ENCODE measurements around the gene SPINT3.
"Not testable (repeated sequence)": the region's sequence is repeated elsewhere in the genome, so short reads cannot be mapped to it uniquely, and the experiment has no call there.

Gene SPINT3

DNA sequence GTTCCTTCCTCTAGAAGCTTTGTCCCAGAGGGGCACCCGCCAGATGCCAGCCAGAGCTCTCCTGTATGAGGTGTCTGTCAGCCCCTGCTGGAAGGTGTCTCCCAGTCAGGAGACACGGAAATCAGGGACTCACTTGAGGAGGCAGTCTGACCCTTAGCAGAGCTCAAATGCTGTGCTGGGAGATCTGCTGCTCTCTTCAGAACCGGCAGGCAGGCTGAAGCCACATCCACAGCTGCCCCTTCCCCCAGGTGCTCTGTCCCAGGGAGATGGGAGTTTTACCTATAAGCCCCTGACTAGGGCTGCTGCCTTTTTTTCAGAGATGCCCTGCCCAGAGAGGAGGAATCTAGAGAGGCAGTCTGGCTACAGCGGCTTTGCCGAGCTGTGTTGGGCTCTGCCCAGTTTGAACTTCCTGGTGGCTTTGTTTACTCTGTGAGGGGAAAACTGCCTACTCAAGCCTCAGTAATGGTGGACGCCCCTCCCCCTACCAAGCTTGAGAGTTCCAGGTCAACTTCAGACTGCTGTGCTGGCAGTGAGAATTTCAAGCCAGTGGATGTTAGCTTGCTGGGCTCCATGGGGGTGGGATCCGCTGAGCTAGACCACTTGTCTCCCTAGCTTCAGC is 37.8 kb downstream of the SPINT3 start:
- not testable (repeated sequence) for H3K4me3 Mint-ChIP-seq; H3K9me3 Mint-ChIP-seq; H3K36me3 Mint-ChIP-seq; H3K4me1 Mint-ChIP-seq; DNase-seq (ENCODE audit: low spot score in 2 of 2); H3K27ac Mint-ChIP-seq; ATAC-seq

DNA sequence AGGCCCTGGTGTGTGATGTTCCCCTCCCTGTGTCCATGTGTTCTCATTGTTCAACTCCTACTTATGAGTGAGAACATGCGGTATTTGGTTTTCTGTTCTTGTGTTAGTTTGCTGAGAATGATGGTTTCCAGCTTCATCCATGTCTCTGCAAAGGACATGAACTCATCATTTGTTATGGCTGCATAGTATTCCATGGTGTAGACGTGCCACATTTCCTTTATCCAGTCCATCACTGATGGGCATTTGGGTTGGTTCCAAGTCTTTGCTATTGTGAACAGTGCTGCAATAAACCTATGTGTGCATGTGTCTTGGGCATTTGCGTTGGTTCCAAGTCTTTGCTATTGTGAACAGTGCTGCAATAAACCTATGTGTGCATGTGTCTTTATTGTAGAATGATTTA is 43.1 kb downstream of the SPINT3 start:
- DNase-seq (ENCODE audit: low spot score in 2 of 2); H3K4me3 Mint-ChIP-seq; H3K36me3 Mint-ChIP-seq; ATAC-seq; H3K4me1 Mint-ChIP-seq; H3K9me3 Mint-ChIP-seq; H3K27ac Mint-ChIP-seq: not testable (repeated sequence)

DNA sequence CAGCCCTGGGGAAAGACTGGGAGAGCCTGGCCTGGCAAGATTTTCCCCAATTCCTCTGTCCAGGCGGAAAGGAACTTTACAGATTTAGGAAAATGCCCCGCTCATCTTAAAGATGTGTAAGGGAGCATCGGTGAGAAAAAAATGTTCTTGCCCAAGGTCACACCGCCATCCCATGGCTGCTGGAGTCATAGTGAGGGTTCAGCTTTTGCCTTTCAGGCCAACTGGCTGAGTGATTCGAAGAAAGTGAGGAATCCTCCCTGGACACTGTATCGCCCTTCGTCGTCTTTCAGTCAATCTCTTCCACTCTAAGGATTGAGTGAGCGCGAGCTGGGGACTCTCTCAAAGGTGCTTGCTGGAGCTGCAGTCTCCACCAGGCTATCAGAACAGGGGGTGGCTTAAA is 44.5 kb downstream of the SPINT3 start:
- H3K27ac Mint-ChIP-seq: no peak overlapping the region
- peaks cover 8% of the 10 kb centered on the region for H3K4me1 Mint-ChIP-seq
- DNase-seq (ENCODE audit: low spot score in 2 of 2): no peak
- no peaks in the 10 kb centered on the region for H3K9me3 Mint-ChIP-seq
- no peaks in the 10 kb centered on the region for H3K36me3 Mint-ChIP-seq
- peak overlapping the region; percentile 59 for H3K4me3 Mint-ChIP-seq
- ATAC-seq: peak; percentile 19

DNA sequence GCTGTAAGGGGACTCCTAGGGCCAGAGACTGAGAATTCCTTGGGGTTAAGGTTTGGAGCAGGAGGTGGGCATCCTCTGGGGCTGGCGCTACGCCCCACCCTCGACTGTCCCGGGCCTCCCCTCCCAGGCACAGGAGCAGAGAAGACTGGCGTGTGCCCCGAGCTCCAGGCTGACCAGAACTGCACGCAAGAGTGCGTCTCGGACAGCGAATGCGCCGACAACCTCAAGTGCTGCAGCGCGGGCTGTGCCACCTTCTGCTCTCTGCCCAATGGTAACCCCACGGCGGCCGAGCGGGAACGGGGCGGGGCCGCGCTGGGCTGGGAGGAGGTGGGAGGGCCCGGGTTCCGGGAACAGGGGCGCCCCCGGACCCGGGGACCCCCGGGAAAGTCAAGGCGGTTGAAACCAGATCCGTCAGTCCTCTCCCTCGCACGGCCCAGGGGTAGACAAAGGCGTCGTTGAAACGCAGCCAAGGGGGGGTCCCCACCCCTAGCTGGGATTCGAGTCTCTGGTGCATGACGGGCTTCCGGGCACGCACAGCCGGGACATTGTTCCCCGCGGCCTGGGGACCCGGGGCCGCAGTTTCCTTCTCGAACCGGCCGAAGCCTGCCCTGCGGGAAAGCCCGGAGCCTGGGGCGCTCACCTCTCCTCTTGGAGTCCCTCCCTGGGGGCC is 45.0 kb downstream of the SPINT3 start:
- DNase-seq (ENCODE audit: low spot score in 2 of 2) (peak; percentile 10 to 55), ATAC-seq (peak; percentile 79)
- H3K4me1 Mint-ChIP-seq: peaks cover 8% of the 10 kb centered on the region
- no peak overlapping the region for H3K27ac Mint-ChIP-seq
- H3K36me3 Mint-ChIP-seq: no peaks in the 10 kb centered on the region
- no peaks in the 10 kb centered on the region for H3K9me3 Mint-ChIP-seq
- H3K4me3 Mint-ChIP-seq: peak overlapping the region; percentile 59

DNA sequence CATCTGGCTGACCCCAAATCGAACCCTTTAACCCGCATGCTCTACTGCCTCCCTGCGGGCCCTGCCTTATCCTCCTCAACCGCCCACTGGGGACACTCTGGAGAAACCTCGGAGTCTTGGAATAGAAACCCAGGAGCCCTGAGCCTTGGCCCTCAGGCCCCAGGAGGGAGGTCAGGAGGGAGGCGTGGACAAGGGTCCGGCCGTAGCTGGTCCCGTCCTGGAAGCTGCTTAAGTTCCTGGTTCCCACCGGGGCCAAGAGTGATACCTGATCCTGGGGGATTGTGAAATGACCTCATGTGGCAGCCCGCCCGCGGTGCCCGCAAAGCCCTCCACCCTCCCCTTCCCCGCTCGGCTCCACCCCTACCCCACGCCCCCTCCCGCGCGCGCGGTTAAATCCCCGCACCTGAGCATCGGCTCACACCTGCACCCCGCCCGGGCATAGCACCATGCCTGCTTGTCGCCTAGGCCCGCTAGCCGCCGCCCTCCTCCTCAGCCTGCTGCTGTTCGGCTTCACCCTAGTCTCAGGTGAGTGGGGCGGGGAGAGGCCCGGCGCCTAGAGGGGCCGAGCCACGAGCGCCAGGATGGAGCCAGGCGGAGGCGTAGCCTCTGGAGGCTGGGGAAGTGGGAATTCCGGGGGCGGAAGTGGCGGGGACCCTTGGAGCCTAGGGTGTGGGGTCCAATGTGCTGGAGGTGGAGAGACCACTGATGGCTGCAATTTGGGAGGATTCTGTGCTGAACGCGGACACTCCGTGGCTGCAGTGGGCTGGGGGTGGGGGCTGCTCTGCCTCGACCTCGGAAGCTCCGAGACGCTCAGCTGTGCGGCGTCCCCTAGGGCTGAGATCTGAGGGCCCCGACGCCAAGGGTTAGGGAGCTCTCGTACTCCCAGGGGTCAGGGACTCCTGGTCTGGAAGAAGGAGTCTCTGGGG is 45.8 kb downstream of the SPINT3 start, which contains the start of gene WFDC2:
Gene WFDC2 (plus strand): TSS at position 418 of the 926 bp plus-strand sequence. CDS start 29 bp downstream, at position 447.
- Mint-ChIP-seq H3K9me3 (no peaks in the 10 kb centered on the region), H3K36me3 (no peaks in the 10 kb centered on the region), H3K4me3 (peak within 1 kb of the TSS; percentile 59), H3K4me1 (peaks cover 8% of the 10 kb centered on the region), H3K27ac (no peak within 1 kb of the TSS)
- ATAC-seq (peak; percentile 46), DNase-seq (ENCODE audit: low spot score in 2 of 2) (no peak)

DNA sequence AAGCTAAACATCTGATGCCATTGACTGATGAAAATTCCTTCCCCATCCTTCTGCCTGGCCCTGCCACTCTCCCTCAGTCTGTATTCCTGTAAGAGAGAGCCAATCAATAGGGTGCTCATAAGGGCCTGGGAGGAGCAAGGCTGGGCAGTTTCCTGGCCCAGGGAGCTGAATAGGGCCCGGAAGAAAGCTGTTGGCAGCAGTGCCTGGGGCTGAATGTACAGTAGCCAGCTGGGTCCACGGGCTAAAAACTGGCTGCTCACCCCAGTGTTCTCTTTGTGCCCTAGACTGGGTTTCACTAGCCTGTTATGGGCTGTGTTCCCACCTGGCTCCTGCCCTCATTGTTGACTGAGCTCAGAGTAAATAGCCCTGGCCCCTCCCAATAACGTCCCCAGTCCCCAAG is 47.6 kb downstream of the SPINT3 start:
- Mint-ChIP-seq H3K4me3 (no peak overlapping the region), H3K27ac (no peak overlapping the region), H3K9me3 (no peaks in the 10 kb centered on the region), H3K4me1 (peaks cover 8% of the 10 kb centered on the region), H3K36me3 (no peaks in the 10 kb centered on the region)
- ATAC-seq (no peak), DNase-seq (ENCODE audit: low spot score in 2 of 2) (no peak)

DNA sequence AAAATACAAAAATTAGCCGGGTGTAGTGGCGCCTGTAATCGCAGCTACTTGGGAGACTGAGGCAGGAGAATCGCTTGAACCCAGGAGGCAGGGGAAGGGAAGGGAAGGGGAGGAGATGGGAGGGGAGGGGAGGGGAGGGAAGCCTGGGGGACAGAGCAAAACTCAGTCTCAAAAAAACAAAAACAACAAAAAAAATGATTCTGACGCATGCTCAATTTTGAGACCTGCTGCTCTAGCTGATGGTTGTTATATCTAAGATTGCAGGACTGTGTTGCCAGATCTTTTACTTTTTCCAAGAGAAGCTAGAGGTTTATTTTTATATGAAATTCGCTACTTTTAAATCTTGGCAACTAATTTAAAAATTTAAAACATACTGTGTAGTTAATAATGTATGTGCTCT is 48.2 kb downstream of the SPINT3 start:
- Mint-ChIP-seq H3K36me3 (no peaks in the 10 kb centered on the region), H3K9me3 (no peaks in the 10 kb centered on the region), H3K4me3 (no peak overlapping the region), H3K27ac (no peak overlapping the region), H3K4me1 (peaks cover 8% of the 10 kb centered on the region)
- DNase-seq (ENCODE audit: low spot score in 2 of 2) (no peak), ATAC-seq (no peak)

DNA sequence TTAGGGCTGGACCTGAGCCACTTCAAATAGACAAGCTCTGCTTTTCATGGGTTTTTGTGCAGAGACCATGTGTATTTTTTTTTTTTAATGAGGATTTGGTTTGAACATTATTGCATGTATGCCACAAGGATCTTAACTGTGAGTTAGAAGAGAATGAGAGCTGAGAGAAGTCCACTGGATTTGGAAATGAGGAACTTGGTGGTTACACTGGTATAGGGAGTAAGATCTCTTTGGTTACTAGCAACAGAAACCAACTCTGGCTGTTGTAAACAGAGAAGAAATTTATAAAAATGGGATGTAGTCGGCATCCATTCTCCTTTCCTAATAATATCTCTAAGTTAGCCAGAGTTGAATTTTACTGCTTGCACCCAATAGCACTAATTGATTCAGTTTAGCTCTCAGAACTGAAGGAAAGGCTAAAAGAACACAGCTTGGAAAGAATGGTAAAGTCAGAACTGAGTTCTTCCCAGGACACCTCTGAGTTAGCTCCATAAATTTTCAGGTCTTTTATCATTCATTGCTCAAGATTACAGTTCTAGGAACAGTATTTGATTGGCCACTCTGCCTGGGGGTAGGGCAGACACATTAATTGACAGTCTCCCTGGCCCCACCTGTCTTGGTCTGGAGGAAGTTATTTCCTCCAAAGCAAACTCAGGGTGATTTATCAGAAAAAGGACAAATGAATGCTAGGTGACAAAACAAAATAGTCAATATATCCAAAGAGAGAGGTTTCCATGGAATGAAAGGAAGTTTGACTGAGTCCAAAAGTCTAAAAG is 49.7 kb downstream of the SPINT3 start:
- no peak for DNase-seq (ENCODE audit: low spot score in 2 of 2)
- no peaks in the 10 kb centered on the region for H3K36me3 Mint-ChIP-seq
- no peaks in the 10 kb centered on the region for H3K9me3 Mint-ChIP-seq
- no peak overlapping the region for H3K27ac Mint-ChIP-seq
- ATAC-seq: no peak
- H3K4me3 Mint-ChIP-seq: no peak overlapping the region
- peaks cover 8% of the 10 kb centered on the region for H3K4me1 Mint-ChIP-seq

DNA sequence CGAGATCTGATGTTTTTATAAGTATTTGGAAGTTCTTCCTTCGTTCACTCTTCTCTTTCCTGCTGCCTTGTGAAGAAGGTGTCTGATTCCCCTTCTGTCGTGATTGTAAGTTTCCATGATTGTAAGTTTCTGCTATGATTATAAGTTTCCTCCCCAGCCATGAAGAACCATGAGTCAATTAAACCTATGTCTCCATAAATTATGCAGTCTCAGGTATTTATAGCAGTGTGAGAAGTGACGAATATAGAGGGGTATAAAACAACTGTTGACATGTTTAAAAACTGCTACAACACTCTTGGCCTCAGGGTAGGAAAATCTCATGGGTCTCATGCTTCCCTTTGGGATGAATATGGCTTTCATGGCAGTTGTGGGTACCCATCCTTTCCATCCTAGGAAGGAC is 51.7 kb downstream of the SPINT3 start:
- Mint-ChIP-seq H3K4me3 (no peak overlapping the region), H3K36me3 (no peaks in the 10 kb centered on the region), H3K4me1 (no peaks in the 10 kb centered on the region), H3K9me3 (no peaks in the 10 kb centered on the region), H3K27ac (no peak overlapping the region)
- ATAC-seq (peak; percentile 58), DNase-seq (ENCODE audit: low spot score in 2 of 2) (no peak)

DNA sequence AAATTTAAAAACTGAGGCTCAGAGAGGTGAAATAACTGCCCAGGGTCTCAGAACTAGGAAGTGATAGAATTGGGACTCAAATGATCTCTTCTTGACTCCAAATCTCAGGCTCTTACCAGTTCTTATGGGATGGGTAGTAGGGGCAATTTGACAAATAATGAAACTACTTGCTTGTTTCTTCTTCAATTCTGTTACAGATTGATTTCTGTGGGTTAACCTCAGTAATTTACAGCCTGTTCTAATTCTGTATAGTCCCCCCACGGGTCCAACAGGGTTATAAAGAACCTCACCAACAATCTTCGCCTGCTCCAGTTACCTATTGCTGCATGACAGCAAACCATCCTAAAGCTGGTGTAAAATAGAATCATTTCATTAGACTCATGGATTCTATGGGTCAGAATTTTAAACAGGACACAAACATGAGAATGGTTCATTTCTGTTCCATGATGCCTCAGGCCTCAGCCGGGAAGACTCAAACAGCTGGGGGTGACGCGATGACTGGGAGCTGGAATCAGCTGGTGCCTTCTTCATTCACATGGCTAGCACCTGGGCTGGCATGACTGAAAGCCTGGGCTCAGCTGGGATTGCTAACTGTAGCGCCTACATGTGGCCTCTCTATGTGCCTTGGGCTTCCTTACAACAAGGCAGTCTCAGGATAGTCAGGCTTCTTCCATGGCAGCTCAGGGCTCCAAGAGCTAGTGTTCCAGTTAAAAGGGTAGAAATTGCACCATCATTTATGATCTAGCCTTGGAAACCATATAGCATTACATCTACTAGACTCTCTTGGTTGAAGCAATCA is 52.5 kb downstream of the SPINT3 start:
- no peaks in the 10 kb centered on the region for H3K9me3 Mint-ChIP-seq
- H3K27ac Mint-ChIP-seq: no peak overlapping the region
- no peak overlapping the region for H3K4me3 Mint-ChIP-seq
- no peaks in the 10 kb centered on the region for H3K4me1 Mint-ChIP-seq
- no peaks in the 10 kb centered on the region for H3K36me3 Mint-ChIP-seq
- no peak for ATAC-seq
- DNase-seq (ENCODE audit: low spot score in 2 of 2): no peak

Measured in stimulated activated effector memory CD8-positive, alpha-beta T cell treated with anti-CD3 and anti-CD28 coated beads, Interleukin-12 subunit alpha, Interleukin-12 subunit beta, amount 100 ng/mL, for 72 hours (primary cell).